Measurements from ENCODE around the gene CFAP97D1.

DNA sequence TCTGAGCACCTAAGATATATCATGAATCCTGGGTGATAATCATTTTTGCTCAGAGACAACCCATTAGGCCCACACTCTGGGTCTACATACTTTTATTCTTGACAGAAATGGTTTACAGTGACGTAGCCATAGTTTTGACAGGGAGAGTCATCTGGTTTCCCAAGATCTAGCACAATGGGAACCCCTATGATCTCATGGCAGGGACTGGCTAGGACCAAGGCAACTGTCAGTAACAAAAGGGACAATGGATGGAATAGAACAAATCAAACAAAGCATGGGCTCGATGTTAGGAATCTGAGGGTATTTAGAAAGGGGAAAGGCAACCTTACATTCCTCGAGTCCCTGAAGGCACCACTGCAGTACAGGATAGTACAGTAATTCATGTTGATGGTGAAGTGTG is 20.5 kb downstream of the CFAP97D1 start:
- TF ChIP-seq, protein P1, sequence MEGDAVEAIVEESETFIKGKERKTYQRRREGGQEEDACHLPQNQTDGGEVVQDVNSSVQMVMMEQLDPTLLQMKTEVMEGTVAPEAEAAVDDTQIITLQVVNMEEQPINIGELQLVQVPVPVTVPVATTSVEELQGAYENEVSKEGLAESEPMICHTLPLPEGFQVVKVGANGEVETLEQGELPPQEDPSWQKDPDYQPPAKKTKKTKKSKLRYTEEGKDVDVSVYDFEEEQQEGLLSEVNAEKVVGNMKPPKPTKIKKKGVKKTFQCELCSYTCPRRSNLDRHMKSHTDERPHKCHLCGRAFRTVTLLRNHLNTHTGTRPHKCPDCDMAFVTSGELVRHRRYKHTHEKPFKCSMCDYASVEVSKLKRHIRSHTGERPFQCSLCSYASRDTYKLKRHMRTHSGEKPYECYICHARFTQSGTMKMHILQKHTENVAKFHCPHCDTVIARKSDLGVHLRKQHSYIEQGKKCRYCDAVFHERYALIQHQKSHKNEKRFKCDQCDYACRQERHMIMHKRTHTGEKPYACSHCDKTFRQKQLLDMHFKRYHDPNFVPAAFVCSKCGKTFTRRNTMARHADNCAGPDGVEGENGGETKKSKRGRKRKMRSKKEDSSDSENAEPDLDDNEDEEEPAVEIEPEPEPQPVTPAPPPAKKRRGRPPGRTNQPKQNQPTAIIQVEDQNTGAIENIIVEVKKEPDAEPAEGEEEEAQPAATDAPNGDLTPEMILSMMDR (IDR thresholded peaks at IDR 0.05) = no peak
- no peak for TF ChIP-seq POLR2A (IDR thresholded peaks at IDR 0.05)
